OCI-LY3 (cell line): ENCODE measurements around the gene VWA2.

Experiments used
- H2AFZ ChIP-seq: fragments of 200-600, 300-600 bp; shearing (Covaris generic); 2 replicates; pipeline ENCODE4 v1.6.0; 2014; ENCODE audit warnings: antibody characterized with exemption, low read depth, low read length
- H3K27ac ChIP-seq: fragments of 200-600, 300-600 bp; sonication (generic); 2 replicates; pipeline ENCODE4 v1.5.1; 2014; ENCODE audit warnings: mild to moderate bottlenecking, low read length, moderate library complexity, mixed read lengths
- H3K27me3 ChIP-seq: fragments of 200-600, 300-600 bp; sonication (generic); 2 replicates; pipeline ENCODE4 v1.6.1; 2014; ENCODE audit warnings: low read depth, low read length, mixed read lengths
- H3K36me3 ChIP-seq: fragments of 200-600, 300-600 bp; sonication (generic); replicated peaks from 2 replicates; pipeline ENCODE3; 2014; ENCODE audit warnings: low read depth, low read length, mixed read lengths
- H3K4me1 ChIP-seq: fragments of 300-600, 200-600 bp; sonication (generic); 2 replicates; pipeline ENCODE4 v1.6.1; 2014; ENCODE audit warnings: low read length, mixed read lengths
- H3K4me2 ChIP-seq: fragments of 200-600, 300-600 bp; sonication (generic); 2 replicates; pipeline ENCODE4 v1.6.1; 2014; ENCODE audit warnings: low read length, mixed read lengths
- H3K4me3 ChIP-seq: fragments of 300-600, 200-600 bp; sonication (generic); 2 replicates; pipeline ENCODE4 v1.5.1; 2014; ENCODE audit warnings: antibody characterized with exemption, mild to moderate bottlenecking, low read length, moderate library complexity
- H3K79me2 ChIP-seq: fragments of 300-600, 200-600 bp; shearing (Covaris generic); 2 replicates; pipeline ENCODE4 v1.6.1; 2014; ENCODE audit warnings: mild to moderate bottlenecking, low read length, mixed read lengths
- H3K9ac ChIP-seq: fragments of 300-600, 200-600 bp; shearing (Covaris generic); 2 replicates; pipeline ENCODE4 v1.6.0; 2014; ENCODE audit warnings: mild to moderate bottlenecking, low read length, moderate library complexity
- H3K9me3 ChIP-seq: fragments of 200-600, 300-600 bp; shearing (Covaris generic); 2 replicates; pipeline ENCODE4 v1.6.1; 2014; ENCODE audit warnings: low read length, mixed read lengths; ENCODE audit not compliant: insufficient read depth
- H4K20me1 ChIP-seq: fragments of 200-600, 300-600 bp; sonication (generic); 2 replicates; pipeline ENCODE4 v1.6.1; 2016; ENCODE audit warnings: low read length, mixed read lengths; ENCODE audit not compliant: insufficient read depth
- CTCF ChIP-seq: fragments of 200-600, 300-600 bp; sonication (generic); IDR thresholded peaks from 2 replicates; pipeline ENCODE4 v1.5.1; 2014; ENCODE audit warnings: antibody characterized with exemption, low read length, low read depth
- EZH2phosphoT487 ChIP-seq: fragments of 200-600 bp; shearing (Covaris generic); IDR thresholded peaks from 2 replicates; pipeline ENCODE4 v1.6.1; 2018; ENCODE audit warnings: antibody characterized with exemption, mixed run types, low read depth

VWA2 gene

GRCh38 chr10:114326795-114327194 is 87.7 kb downstream of the VWA2 start:
- H3K9me3 ChIP-seq = no peaks in the 10 kb centered on the region
- H3K27ac ChIP-seq = no peak overlapping the region
- H2AFZ ChIP-seq = no peak overlapping the region
- no peaks in the 10 kb centered on the region for H4K20me1 ChIP-seq
- no peak overlapping the region for H3K4me3 ChIP-seq
- no peaks in the 10 kb centered on the region for H3K4me1 ChIP-seq
- H3K27me3 ChIP-seq = no peaks in the 10 kb centered on the region
- TF ChIP-seq CTCF (no peak), EZH2phosphoT487 (no peak)
- H3K79me2 ChIP-seq = no peaks in the 10 kb centered on the region
- no peak overlapping the region for H3K4me2 ChIP-seq
- H3K36me3 ChIP-seq = no peaks in the 10 kb centered on the region
- H3K9ac ChIP-seq = no peak overlapping the region

GRCh38 chr10:114327537-114328440 is 88.7 kb downstream of the VWA2 start:
- Histone ChIP-seq H4K20me1 (no peaks in the 10 kb centered on the region), H3K4me3 (no peak overlapping the region), H3K9me3 (no peaks in the 10 kb centered on the region), H3K9ac (no peak overlapping the region), H3K4me1 (no peaks in the 10 kb centered on the region), H3K79me2 (no peaks in the 10 kb centered on the region), H3K27ac (no peak overlapping the region), H3K4me2 (no peak overlapping the region), H3K27me3 (no peaks in the 10 kb centered on the region), H2AFZ (no peak overlapping the region), H3K36me3 (no peaks in the 10 kb centered on the region)
- TF ChIP-seq EZH2phosphoT487 = no peak

GRCh38 chr10:114328441-114328812 is 89.4 kb downstream of the VWA2 start:
- no peaks in the 10 kb centered on the region for H4K20me1 ChIP-seq
- TF ChIP-seq EZH2phosphoT487 = no peak
- no peak for TF ChIP-seq CTCF
- H3K27ac ChIP-seq = no peak overlapping the region
- no peaks in the 10 kb centered on the region for H3K79me2 ChIP-seq
- no peaks in the 10 kb centered on the region for H3K27me3 ChIP-seq
- no peak overlapping the region for H2AFZ ChIP-seq
- no peaks in the 10 kb centered on the region for H3K36me3 ChIP-seq
- no peaks in the 10 kb centered on the region for H3K9me3 ChIP-seq
- no peaks in the 10 kb centered on the region for H3K4me1 ChIP-seq
- no peak overlapping the region for H3K4me2 ChIP-seq
- H3K9ac ChIP-seq = no peak overlapping the region
- no peak overlapping the region for H3K4me3 ChIP-seq

- Histone ChIP-seq H4K20me1 (no peaks in the 10 kb centered on the region), H3K36me3 (no peaks in the 10 kb centered on the region), H3K4me2 (no peak overlapping the region), H3K79me2 (no peaks in the 10 kb centered on the region), H3K27ac (no peak overlapping the region), H2AFZ (no peak overlapping the region), H3K4me1 (no peaks in the 10 kb centered on the region), H3K4me3 (no peak overlapping the region), H3K9me3 (no peaks in the 10 kb centered on the region), H3K27me3 (no peaks in the 10 kb centered on the region), H3K9ac (no peak overlapping the region)
- TF ChIP-seq CTCF (no peak), EZH2phosphoT487 (no peak)
Observed at GRCh38 chr10:114328874-114329273, 89.8 kb downstream of the VWA2 start.
